ENCODE data around the gene SLC1A7. TPM values are rescaled to one million over a fixed set of nuclear protein-coding genes. Genes with fewer than 3 reads are reported as not detected.

Gene SLC1A7
- total RNA-seq, 2 experiments from 2014 or later: not detected

DNA sequence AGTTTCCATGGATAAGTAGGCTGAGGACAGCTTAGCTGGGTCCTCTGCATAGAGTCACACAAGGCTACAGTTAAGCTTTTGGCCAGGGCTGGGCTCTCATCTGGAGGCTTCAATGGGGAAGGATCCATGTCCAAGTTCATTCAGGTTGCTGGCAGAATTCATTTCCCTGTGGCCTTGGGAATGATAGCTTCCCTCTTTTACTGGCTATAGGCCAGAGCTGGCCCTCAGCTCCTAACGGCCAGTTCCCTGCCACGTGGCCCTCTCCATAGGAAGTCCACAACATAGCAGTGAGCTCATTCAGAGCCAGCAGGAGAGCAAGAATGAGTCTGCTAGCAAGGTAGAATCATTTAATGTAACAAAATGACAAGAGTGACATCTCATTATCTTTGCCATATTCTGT lies 95.5 kb downstream of the SLC1A7 start:
- ChIA-PET CTCF (no interaction called here), POLR2A (no interaction called here)

DNA sequence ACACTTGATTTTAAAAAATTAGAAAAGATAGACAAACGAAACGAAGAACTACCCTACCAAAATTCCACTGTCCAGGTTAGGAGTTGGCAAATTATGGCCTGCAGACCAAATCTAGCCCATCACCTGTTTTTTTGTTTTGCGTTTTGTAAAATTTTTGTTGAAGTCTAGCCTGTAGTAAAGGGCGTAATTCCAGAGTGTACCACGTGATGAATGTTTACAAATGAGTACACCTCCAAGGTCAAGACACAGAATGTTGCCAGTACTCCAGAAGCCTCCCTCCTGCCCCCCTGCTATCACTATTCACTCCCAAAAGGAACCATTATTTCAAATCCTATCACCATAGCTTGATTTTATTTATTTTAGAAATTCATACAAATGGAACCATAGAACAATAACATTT lies 97.5 kb downstream of the SLC1A7 start:
- CTCF ChIA-PET: no interaction called here
- POLR2A ChIA-PET: no interaction called here

DNA sequence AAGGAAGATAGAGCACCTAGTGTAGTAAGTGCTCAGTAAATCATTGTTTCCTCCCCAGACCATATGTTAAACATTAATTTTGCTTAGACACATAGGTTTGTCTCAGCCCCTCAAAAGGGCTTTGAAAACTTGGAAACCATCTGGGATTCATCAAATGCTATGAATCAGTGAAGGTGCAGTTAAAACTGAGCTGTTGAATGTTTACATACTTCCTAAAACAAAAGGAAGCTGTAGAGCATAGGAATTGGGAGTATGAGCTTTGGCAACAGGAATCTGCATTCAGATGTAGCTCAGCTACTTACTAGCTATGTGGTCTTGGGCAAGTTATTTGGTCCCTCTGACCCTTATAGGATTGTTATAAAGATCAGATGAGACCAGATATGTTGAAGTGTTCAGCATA lies 99.2 kb downstream of the SLC1A7 start:
- CTCF ChIA-PET: interaction anchor here (0.5 kb wide), 1 partner anchor 389 kb away, joined by 3 read pairs; no protein-coding TSS in a partner anchor
- POLR2A ChIA-PET: no interaction called here

DNA sequence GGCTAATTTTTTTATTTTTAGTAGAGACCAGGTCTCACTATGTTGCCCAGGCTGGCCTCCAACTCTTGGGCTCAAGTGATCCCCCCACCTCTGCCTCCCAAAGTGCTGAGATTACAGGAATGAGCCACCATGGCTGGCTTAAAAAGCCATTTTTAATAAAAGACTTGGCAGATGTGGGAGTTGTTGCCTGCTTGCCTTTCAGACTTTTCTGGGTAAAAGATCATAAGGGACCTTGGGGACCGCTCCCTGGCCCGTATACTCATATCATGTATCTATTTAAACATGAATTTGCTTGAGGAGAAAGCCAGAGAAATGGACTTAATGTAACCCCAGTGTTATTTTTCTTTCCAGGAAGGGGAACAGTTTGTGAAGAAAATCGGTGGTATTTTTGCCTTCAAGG lies 103.9 kb downstream of the SLC1A7 start:
- ChIA-PET CTCF (no interaction called here), POLR2A (no interaction called here)

Other genes starting within 250 kb of the SLC1A7 start
- gene ECHDC2, start 220.9 kb downstream of the SLC1A7 start, total RNA-seq: 10 to 100 TPM; 25.0 to 26.5 TPM
- 10 to 100 TPM; 67.4 to 67.9 TPM for gene SCP2, start 215.4 kb downstream of the SLC1A7 start, total RNA-seq
- not detected for gene PODN, start 80.4 kb downstream of the SLC1A7 start, total RNA-seq
- gene CPT2, start 54.2 kb upstream of the SLC1A7 start, total RNA-seq: 10 to 100 TPM; 19.6 to 21.6 TPM
- gene CZIB, start 78.0 kb upstream of the SLC1A7 start, total RNA-seq: 10 to 100 TPM; 47.9 to 48.2 TPM
- gene MAGOH, start 95.9 kb upstream of the SLC1A7 start, total RNA-seq: 100 to 1,000 TPM; 113 to 119 TPM
- gene LRP8, start 185.4 kb upstream of the SLC1A7 start, total RNA-seq: 10 to 100 TPM; 56.7 to 59.5 TPM